Loucy (cell line): Measurements from ENCODE around the gene TP53TG5.

Experiments
- H2AFZ ChIP-seq: fragments of 200-600 bp; sonication (generic); 2 replicates; pipeline ENCODE4 v1.6.0; 2016; ENCODE audit warnings: antibody characterized with exemption, mild to moderate bottlenecking, low read length, moderate library complexity
- H3F3A ChIP-seq: fragments of 200-600 bp; 2 replicates; pipeline ENCODE4 v1.6.0; 2016; ENCODE audit warnings: antibody characterized with exemption, low read depth, mild to moderate bottlenecking
- H3K27me3 ChIP-seq: fragments of 200-600 bp; sonication (generic); 2 replicates; pipeline ENCODE4 v1.6.1; 2014; ENCODE audit warnings: low read length, mild to moderate bottlenecking; ENCODE audit not compliant: insufficient read depth, poor library complexity, severe bottlenecking
- H3K36me3 ChIP-seq: fragments of 200-600 bp; sonication (generic); 2 replicates; pipeline ENCODE4 v1.6.1; 2016; ENCODE audit warnings: low read length; ENCODE audit not compliant: insufficient read depth
- H3K4me1 ChIP-seq: fragments of 200-600 bp; sonication (generic); 2 replicates; pipeline ENCODE4 v1.5.1; 2014; ENCODE audit warnings: low read length, mild to moderate bottlenecking; ENCODE audit not compliant: insufficient read depth, poor library complexity, severe bottlenecking
- H3K4me2 ChIP-seq: fragments of 200-600 bp; sonication (generic); 2 replicates; pipeline ENCODE4 v1.6.0; 2014; ENCODE audit warnings: antibody characterized with exemption, low read length, low read depth, mild to moderate bottlenecking; ENCODE audit not compliant: poor library complexity, severe bottlenecking
- H3K4me3 ChIP-seq: fragments of 200-600 bp; sonication (generic); 2 replicates; pipeline ENCODE4 v1.5.1; 2014; ENCODE audit warnings: low read length, mild to moderate bottlenecking, mixed read lengths; ENCODE audit not compliant: poor library complexity, severe bottlenecking
- H3K79me2 ChIP-seq: fragments of 200-600 bp; sonication (generic); 2 replicates; pipeline ENCODE4 v1.6.1; 2014; ENCODE audit warnings: low read length; ENCODE audit not compliant: insufficient read depth
- H3K9ac ChIP-seq: fragments of 200-600 bp; sonication (generic); 2 replicates; pipeline ENCODE4 v1.6.0; 2014; ENCODE audit warnings: mild to moderate bottlenecking, low read depth, low read length, moderate library complexity; ENCODE audit not compliant: poor library complexity, severe bottlenecking
- H3K9me2 ChIP-seq: fragments of 200-600 bp; sonication (generic); replicated peaks from 2 replicates; pipeline ENCODE4 v1.6.1; 2016; ENCODE audit warnings: low read depth, low read length, mixed read lengths
- H3K9me3 ChIP-seq: fragments of 200-600 bp; sonication (generic); 2 replicates; pipeline ENCODE4 v1.6.1; 2014; ENCODE audit warnings: mild to moderate bottlenecking, antibody characterized with exemption, low read length, low read depth; ENCODE audit not compliant: insufficient read depth
- H4K20me1 ChIP-seq: fragments of 200-600 bp; sonication (generic); 2 replicates; pipeline ENCODE4 v1.6.0; 2014; ENCODE audit warnings: antibody characterized with exemption, low read length, mild to moderate bottlenecking; ENCODE audit not compliant: insufficient read depth, poor library complexity, severe bottlenecking
- EZH2phosphoT487 ChIP-seq: fragments of 200-600 bp; IDR thresholded peaks from 2 replicates; pipeline ENCODE4 v1.6.1; 2018; ENCODE audit warnings: antibody characterized with exemption, mild to moderate bottlenecking, moderate library complexity, borderline replicate concordance
- TF ChIP-seq, protein P1 (sequence below): fragments of 200-600 bp; sonication (generic); conservative IDR thresholded peaks from 2 replicates; pipeline ENCODE4 v1.5.1; 2014; ENCODE audit warnings: mild to moderate bottlenecking, antibody characterized with exemption, low read length

The TP53TG5 gene

DNA sequence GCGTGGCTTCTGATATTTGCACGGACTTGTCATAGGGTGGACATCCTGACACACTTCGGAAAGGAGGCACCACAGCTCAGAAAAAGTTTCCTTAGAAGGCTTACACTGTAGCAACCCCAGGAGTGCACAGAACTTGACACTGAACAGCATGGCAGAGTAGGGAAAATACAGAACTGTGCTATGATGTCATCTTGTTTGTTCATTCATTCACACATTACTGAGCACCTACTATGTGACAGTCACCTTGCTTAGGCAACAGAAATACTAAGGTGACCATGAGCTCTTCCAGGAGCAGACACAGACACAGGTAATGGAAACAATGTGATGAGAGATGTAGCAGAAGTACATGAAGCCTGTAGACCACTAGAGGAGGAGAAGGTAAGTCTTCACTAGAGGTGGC is 35.4 kb upstream of the TP53TG5 start:
- TF ChIP-seq, protein P1, sequence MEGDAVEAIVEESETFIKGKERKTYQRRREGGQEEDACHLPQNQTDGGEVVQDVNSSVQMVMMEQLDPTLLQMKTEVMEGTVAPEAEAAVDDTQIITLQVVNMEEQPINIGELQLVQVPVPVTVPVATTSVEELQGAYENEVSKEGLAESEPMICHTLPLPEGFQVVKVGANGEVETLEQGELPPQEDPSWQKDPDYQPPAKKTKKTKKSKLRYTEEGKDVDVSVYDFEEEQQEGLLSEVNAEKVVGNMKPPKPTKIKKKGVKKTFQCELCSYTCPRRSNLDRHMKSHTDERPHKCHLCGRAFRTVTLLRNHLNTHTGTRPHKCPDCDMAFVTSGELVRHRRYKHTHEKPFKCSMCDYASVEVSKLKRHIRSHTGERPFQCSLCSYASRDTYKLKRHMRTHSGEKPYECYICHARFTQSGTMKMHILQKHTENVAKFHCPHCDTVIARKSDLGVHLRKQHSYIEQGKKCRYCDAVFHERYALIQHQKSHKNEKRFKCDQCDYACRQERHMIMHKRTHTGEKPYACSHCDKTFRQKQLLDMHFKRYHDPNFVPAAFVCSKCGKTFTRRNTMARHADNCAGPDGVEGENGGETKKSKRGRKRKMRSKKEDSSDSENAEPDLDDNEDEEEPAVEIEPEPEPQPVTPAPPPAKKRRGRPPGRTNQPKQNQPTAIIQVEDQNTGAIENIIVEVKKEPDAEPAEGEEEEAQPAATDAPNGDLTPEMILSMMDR = no peak
- TF ChIP-seq EZH2phosphoT487 = no peak
- Histone ChIP-seq H3K27me3 (no peaks in the 10 kb centered on the region), H3K9me3 (no peaks in the 10 kb centered on the region), H3F3A (no peaks in the 10 kb centered on the region), H4K20me1 (peaks cover 13% of the 10 kb centered on the region), H3K9me2 (no peaks in the 10 kb centered on the region), H2AFZ (no peak overlapping the region), H3K4me3 (no peak overlapping the region), H3K4me1 (peaks cover 21% of the 10 kb centered on the region), H3K36me3 (no peaks in the 10 kb centered on the region), H3K9ac (no peak overlapping the region), H3K4me2 (no peak overlapping the region), H3K79me2 (peaks cover 32% of the 10 kb centered on the region)

DNA sequence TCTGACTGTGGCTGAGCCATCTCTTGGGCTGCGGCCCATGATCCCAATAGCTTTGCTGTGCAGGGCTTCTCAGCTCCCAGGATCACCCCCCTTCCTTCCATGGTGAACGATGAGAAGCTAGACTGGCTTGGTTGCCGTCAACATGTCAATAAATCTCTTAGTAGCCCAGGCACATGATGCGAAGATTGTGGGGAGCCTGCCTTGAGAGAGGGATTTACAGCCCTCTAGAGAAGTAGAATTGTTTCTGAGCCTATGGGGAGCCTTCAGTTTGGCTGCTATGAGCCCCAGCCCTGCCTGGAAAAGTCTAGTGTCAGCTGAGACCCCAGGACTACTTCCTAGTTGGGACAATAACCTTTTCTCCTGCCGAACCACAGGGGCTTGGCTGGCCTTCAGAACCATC is 34.5 kb upstream of the TP53TG5 start:
- Histone ChIP-seq H4K20me1 (peaks cover 13% of the 10 kb centered on the region), H3K9me2 (no peaks in the 10 kb centered on the region), H3K27me3 (no peaks in the 10 kb centered on the region), H3K36me3 (no peaks in the 10 kb centered on the region), H3K9me3 (no peaks in the 10 kb centered on the region), H3K79me2 (peaks cover 24% of the 10 kb centered on the region), H3K4me3 (no peak overlapping the region), H2AFZ (no peak overlapping the region), H3K4me1 (peaks cover 17% of the 10 kb centered on the region), H3K4me2 (no peak overlapping the region), H3K9ac (no peak overlapping the region), H3F3A (no peaks in the 10 kb centered on the region)
- no peak for TF ChIP-seq EZH2phosphoT487
- TF ChIP-seq, protein P1 = no peak

DNA sequence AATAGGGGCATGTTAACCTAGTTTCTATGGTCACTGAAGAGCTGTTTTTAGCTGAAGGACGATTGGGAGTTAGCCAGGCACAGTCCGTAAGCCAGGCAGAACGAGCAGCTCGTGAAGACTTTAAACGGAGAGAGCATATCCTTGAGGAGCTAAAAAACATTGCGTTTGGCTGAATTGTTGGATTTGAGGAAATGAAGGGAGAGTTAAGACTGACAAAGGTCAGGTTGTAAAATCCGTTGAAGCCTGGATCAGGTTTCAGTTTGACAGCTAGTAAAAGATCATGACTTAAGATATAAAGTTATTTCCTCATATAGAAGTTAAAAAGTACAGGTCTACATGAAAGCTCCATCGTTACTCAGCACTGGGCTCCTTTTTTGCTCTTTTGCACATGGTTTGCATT is 32.8 kb upstream of the TP53TG5 start:
- peaks cover 2% of the 10 kb centered on the region for H3K27me3 ChIP-seq
- H3F3A ChIP-seq = no peaks in the 10 kb centered on the region
- H3K4me2 ChIP-seq = no peak overlapping the region
- H3K4me1 ChIP-seq = peaks cover 9% of the 10 kb centered on the region
- no peaks in the 10 kb centered on the region for H3K9me3 ChIP-seq
- TF ChIP-seq, protein P1 = no peak
- TF ChIP-seq EZH2phosphoT487 = no peak
- H3K36me3 ChIP-seq = no peaks in the 10 kb centered on the region
- no peak overlapping the region for H3K9ac ChIP-seq
- no peak overlapping the region for H3K4me3 ChIP-seq
- no peaks in the 10 kb centered on the region for H4K20me1 ChIP-seq
- peaks cover 7% of the 10 kb centered on the region; the same call in 1 of the 2 replicates for H3K79me2 ChIP-seq
- no peak overlapping the region for H2AFZ ChIP-seq
- no peaks in the 10 kb centered on the region for H3K9me2 ChIP-seq
